ENCODE results near the gene KCTD2.
"Not testable (repeated sequence)": the region's sequence is repeated elsewhere in the genome, so short reads cannot be mapped to it uniquely, and the experiment has no call there.

Gene KCTD2

GRCh38 chr17:75046407-75047289 is at the start of gene KCTD2, which contains the start of gene ATP5PD:
TSS of gene KCTD2 (plus strand) at chr17:75047225. CDS start at chr17:75047251, 26 bp downstream.
TSS of gene ATP5PD (minus strand) at chr17:75046969. CDS start at chr17:75042650, 4,319 bp downstream.
- DNase-seq: peak; percentile 79

DNA sequence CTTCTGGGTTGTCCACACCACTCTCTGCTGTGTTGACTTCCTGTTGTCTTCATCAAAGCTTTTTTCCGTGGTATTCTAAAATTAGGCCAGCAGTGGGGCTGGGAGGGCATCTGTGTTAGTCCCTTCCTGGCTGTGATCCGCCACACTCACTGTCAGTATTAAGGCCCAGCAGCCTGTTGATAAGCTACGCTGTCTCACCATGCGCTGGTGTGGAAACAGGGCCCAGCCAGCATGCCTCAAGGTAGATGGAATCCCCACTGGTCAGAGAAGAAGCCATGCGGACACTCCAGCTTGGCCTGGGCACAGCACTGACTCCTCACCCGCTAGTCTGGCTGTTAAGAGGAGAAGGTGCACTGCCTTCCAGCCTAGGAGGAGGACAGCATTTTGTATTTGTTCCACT is 48.2 kb upstream of the KCTD2 start:
- DNase-seq: no peak

DNA sequence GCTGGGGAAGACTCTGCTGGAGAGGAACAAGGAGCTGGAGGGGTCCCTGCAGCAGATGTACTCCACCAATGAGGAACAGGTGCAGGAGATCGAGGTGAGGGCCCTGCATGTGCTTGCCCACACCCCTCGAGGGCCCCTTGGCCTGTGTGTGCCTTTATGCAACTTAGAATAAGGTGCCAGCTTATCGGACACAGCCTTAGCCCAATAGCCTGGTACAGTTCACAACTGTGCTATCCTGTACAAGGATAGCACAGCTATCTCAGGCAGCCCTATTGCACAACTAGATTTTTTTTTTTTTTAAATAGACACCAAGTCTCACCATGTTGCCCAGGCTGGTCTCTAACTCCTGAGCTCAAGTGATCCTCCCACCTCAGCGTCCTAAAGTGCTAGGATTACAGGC is 47.5 kb upstream of the KCTD2 start:
- DNase-seq: no peak

DNA sequence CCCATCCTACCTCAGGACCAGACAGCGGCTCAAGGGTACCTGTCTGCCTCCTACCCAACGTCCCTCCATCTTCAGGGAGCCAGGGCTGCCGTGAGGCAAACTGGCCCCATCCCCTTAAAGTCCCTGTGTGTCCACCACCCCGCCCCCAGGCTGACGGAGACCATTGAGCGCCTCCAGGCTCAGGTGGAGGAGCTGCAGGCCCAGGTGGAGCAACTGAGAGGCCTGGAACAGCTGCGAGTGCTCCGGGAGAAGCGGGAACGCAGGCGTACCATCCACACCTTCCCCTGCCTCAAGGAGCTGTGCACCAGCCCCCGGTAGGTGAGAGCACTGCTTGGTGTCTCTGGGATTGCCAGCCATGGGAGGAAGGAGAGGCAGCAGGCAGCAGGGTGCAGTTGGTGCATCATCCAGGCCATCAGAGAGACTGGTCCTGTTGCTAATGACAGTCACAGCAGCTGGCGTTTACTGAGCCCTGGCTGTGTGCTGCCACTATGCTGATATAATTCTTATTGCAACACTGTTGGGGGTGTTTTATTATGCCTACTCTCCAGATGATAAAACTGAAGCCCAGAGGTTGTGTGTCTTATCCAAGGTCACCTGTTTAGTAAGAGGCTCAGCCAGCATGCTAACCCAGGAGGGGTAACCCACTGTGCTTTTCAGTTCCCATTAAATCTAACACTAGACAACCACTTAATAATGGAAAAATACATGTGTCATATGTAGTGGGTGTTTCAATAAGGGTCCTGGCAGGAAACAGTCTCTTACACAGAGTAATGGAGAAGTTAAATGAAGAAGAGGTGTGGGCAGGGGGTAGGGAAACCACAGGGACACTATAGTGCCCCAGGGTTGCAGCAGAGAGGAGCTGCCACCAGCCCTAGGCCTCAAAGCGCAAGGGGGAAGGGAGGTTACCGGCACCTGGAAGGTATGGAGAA is 44.8 kb upstream of the KCTD2 start:
- DNase-seq: no peak

DNA sequence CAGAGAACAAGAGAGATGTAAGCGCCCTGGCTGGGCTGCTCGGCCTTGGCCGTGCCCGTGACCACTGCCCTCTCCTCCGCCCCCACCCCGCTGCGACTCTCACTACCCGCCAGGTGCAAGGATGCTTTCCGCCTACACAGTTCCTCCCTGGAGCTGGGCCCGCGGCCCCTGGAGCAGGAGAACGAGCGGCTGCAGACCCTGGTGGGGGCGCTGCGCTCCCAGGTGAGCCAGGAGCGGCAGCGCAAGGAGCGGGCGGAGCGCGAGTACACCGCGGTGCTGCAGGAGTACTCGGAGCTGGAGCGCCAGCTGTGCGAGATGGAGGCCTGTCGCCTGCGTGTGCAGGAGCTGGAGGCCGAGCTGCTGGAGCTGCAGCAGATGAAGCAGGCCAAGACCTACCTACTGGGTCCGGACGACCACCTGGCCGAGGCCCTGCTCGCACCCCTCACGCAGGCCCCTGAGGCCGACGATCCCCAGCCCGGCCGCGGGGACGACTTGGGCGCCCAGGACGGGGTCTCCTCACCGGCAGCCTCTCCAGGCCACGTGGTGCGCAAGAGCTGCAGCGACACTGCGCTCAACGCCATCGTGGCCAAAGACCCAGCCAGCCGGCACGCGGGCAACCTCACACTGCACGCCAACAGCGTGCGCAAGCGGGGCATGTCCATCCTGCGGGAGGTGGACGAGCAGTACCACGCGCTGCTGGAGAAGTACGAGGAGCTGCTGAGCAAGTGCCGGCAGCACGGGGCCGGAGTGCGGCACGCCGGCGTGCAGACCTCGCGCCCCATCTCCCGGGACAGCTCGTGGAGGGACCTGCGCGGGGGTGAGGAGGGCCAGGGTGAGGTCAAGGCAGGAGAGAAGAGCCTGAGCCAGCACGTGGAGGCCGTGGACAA is 43.7 kb upstream of the KCTD2 start:
- no peak for DNase-seq

- no peak for DNase-seq
These were observed 43.1 kb upstream of the KCTD2 start for GRCh38 chr17:75003957-75004355.

DNA sequence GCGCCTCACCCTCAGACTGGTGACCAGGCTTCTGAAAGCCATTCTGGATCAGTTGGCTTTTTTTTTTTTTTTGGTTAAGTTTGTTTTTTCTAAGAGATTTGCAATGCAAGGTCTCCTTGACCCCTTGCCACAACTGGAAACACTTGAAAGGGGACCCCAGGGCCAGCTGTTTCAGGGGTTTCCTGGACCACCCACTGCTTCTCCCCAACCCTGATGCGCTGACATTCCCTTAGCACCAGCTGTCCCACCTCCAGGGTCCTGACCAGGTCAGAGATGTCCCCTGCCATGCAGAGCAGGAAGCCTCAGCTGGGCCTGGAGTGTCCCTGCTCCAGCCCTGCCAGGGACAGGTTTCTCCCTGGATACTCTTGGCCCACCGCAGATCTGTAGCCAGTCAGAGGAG is 42.7 kb upstream of the KCTD2 start:
- no peak for DNase-seq

DNA sequence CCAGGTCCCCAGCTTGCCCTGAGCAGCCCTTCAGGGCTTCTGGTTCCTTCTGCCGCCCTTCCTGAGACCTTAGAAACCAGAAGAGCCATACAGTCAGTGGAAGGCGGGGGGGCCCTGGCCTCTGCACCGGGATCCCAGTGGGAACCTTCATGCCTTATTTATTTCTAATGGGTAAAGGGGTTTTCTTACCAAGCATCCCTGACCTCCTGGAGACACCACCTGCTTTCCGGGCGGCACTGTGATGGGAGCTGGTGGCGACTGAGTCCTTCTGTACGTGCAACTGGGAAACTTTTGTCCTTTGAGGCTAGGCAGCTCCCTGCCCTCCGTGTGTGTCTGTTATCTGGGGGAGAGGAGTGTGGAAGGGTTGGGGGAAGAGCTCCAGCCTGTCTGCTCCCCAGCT is 41.7 kb upstream of the KCTD2 start:
- no peak for DNase-seq

DNA sequence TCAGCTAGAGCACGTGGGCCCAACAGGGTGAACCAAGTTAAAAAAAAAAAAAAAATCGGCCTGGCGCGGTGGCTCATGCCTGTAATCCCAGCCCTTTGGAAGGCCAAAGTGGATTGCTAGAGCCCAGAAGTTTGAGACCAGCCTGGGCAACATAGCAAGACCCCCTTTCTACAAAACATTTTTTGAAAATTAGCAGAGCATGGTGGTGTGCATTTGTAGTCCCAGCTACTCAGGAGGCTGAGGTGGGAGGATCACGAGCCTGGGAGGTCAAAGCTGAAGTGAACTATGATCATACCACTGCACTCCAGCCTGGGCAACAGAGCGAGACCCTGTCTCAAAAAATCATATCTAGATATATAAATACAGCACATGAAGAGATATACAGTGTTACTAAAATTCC is 40.9 kb upstream of the KCTD2 start:
- not testable (repeated sequence) for DNase-seq

DNA sequence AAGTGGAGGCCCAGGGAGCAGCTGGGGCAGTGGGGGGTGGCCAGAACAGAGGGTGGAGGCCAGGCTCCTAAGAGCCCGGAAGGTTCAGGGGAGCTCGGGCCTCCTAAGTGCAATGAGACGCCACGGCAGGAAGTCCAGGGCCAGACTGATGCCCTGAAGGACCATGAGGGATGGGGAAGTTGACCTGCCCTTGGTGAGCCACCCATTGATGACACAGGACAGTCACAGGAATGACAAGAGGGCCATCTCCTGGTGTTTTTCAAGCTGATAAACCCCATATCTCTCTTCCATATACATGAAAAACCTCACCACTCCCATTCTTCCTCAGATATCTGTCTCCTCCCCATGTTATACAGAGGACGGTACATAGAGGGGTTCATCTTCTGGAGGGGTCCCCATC is 40.4 kb upstream of the KCTD2 start:
- DNase-seq: no peak

DNA sequence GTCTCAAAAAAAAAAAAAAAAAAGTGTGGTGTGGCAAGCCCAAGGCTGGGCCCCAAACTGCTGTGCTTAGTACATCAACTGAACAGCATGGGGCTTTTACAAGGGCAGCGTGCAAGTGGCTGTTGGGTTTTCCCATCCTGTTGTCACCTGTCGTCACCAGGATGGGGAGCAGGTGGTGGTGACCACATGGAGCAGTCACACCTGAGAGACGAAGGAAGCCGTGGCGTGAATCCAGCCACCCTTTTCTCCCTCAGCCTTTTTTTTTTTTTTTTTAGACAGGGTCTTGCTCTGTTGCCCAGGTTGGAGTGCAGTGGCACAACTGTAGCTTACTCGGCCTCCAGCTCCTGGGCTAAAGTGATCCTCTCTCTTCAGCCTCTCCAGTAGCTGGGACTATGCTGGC is 38.7 kb upstream of the KCTD2 start:
- DNase-seq: no peak

- DNase-seq: no peak
These were observed 37.8 kb upstream of the KCTD2 start for GRCh38 chr17:75009139-75009724.

DNA sequence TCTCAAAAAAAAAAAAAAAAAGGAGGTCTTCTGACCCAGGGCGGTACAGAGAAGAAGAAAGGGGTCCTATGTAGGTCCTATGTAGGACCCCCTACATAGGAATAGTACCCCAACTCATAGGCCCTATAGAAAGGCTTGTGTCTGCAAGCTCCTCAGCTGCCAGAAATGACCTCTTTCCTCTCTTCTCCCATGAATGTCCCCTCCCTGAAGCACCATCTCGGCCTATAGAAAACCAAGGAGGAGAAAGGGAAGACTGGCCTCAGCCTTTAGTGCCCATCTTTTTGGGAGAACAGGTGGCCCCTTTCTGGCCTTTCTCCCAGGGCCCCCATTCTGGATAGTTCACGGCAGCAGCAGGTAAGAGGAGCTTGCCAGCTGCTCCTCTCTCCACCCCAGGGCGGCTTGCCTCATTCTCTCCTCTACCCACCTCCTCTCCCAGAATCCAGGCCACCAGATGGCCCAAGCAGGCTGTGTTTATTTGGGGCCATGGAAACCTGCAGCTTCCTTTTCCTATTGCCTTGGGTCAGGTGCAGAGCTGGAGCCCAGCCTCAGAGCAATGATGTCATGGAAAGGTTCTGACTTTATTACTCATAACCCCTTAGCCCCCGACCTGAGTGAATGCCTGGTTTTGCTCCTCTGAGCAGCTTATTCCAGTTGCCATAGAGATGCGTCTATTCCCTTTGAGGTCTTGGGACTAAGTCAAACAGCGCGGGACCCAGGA is 36.2 kb upstream of the KCTD2 start:
- no peak for DNase-seq

DNA sequence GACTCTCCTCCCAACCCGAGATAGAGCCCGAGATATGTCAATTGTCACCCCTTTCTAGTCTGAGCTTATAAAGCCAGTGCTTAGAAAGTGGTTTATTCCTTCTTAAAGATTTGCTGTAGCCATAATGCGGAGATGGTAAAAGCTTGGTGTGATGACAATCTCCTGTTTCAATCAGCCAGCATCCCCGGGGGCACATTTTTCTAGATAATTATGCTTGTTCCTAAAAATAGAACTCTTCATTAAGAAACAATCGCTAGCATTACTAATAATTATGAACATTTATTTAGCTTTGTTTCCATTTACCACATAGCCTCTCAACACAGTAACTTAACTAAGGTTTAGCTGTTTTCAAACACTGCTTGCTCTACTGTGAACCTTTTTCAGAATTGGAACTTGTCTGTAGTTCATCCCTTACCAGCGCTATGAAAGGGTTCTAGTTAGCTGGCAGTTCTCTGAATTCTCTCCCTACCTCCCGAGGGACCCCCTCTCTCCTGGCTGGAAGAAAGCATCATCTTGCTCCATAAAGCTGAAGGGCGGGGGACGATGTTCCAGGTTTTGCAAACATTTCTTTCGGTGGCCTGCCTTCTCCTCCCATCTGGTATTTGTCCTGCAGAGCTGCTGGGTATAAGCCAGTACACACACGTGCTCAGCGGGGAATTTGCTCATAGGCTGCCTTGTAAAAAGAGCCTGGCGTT is 35.5 kb upstream of the KCTD2 start:
- no peak for DNase-seq

DNA sequence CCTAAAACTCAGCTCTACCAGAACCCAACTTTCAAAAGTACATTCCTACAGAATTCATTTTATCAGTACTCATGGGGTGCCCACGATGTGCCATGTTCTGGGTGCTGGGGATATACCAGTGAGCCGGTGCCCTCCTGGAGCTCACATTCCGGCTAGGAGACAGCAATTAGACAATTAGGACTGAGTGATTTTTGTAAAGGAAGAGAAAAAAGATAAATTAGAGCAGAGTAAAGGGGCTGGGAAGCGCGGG is 35.0 kb upstream of the KCTD2 start:
- DNase-seq: no peak

DNA sequence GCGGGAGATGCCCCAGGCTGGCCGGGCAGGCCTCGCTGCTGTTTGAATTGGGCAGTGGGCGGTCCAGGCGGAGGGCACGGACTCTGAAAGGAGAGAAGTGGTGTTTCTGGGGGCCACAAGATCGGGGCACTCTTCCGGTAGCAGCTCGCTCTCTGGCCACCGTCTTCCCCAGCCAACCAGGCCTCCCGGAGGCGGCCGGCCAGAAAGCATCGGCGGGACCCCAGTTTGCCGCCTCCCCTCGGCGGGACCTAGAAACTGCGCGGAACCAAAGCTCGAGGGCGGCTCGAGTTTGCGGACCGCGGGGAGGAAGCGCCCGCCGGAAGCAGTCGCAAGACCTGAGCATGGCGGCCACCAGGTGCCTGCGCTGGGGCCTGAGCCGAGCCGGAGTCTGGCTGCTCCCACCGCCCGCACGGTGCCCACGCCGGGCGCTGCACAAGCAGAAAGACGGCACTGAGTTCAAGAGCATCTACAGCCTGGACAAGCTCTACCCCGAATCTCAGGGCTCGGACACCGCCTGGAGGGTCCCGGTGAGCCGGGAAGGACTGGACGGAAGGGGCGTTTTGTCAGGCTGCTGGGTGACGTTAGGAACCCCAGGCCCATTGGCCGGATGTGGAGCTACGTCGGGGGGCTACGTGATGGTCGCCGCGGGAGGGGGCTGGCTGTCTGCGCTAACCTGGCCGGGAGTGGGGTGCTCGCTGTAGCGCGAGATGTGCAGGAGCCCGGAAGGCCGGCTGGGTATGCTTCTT is 34.5 kb upstream of the KCTD2 start, which contains the start of gene MRPL58:
Gene MRPL58, plus strand, starts transcription at position 325 of the 746 bp plus-strand sequence. Its CDS starts 17 bp downstream, at position 342.
- no peak for DNase-seq

DNA sequence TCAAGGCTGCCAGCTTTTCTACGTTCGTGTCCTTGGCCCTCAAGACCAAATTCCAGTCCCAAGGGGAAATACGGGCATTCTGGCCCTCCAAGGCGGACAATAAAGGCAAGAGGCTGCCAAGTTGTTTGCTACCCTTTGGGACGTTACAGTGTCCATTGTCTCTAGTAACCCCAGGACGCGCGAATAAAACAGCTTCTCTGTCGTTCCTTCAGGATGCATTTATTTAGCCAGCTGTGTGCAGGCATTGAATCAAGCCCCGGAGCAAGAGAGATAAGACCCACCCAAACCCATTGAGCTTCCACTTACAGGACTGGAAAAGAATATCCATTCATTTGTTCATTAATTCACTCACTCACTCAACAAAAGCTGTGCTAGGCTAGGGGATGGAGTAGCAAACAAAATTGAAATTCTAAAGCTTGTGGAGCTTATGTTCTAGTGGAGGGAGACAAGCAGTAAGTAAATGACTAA is 33.9 kb upstream of the KCTD2 start:
- no peak for DNase-seq

DNA sequence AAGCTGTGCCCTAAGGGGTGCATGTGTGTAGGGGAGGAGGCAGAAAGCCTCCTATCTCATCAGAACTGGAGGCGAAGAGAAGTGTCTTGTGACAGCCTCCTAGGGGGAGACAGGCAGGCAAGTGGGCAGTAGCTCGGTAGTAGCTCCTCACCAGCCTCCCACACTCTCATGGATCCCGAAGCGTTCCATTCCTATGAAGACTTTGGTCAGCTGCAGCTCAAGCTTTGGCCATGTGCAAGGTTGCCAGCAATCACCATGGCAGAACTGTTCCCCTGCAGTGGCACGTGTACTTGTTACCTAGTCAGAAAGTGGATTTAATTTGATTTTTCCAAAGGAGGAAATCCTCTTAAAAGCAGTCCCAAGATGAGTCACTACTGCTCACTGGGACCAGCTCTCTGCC is 27.9 kb upstream of the KCTD2 start:
- DNase-seq: no peak

DNA sequence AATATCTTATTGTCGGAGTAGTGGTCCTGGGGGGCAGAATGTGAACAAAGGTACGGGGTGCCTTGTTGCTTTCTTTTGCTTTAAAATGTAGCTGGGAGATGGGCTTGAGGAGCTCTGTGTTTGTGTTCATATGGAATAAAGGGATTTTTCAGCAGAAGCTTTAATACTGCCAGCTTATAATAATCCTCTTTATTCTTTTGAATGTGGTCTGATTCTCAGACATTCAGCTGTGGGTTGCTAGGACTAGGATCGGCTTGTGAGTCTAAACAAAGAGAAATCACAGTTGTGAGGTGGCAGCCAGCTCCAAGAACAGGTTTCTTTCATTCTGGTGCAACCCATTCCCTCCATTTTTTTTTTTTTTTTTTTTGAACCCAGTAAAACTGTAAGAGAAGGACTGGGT is 27.3 kb upstream of the KCTD2 start:
- no peak for DNase-seq

Data from SIG-M5 (cell line).